H1 (cell line): ENCODE measurements around the gene FBXW8. TPM values are rescaled to one million over a fixed set of nuclear protein-coding genes. Genes with fewer than 3 reads are reported as not detected.

ENCODE experiments used
- CTCF ChIA-PET: fragments of 300-600 bp; sonication (Branson Sonifier 250); formaldehyde crosslinking; loops from one replicate; lab custom pipeline; 2021; ENCODE audit not compliant: partially characterized antibody; lab: Charles Lee
- POLR2A ChIA-PET: fragments of 300-600 bp; sonication (Branson Sonifier 250); formaldehyde crosslinking; loops from one replicate; lab custom pipeline; 2021; ENCODE audit warnings: inconsistent platforms; ENCODE audit not compliant: partially characterized antibody; lab: Charles Lee
- DNase-seq, 2 experiments: peaks; one replicate each; pipeline versions ENCODE4 v3.0.0 to v3.0.0-alpha.2; 2010 to 2022; ENCODE audit warnings: low spot score in 2 of 2, low read depth in 1 of 2, mixed read lengths in 1 of 2
- FAIRE-seq: peaks from 2 replicates; lab custom pipeline; 2011; peaks lifted over from hg19 to GRCh38; lab: Jason Lieb, UNC
- H2AFZ ChIP-seq: 2 replicates; pipeline ENCODE4 v1.8.1; 2012; ENCODE audit warnings: low read length, inconsistent platforms
- H2AK5ac ChIP-seq: 2 replicates; pipeline ENCODE4 v1.6.1; 2013; ENCODE audit warnings: low read depth, low read length
- H2BK120ac ChIP-seq: replicated peaks from 2 replicates; pipeline ENCODE3; 2013; ENCODE audit warnings: low read depth, low read length, inconsistent platforms
- H2BK12ac ChIP-seq: 2 replicates; pipeline ENCODE4 v1.6.1; 2013; ENCODE audit warnings: low read depth, low read length
- H2BK15ac ChIP-seq: 2 replicates; pipeline ENCODE4 v1.6.1; 2013; ENCODE audit warnings: low read length
- H2BK20ac ChIP-seq: 2 replicates; pipeline ENCODE4 v1.6.1; 2013; ENCODE audit warnings: low read length
- H2BK5ac ChIP-seq: 2 replicates; pipeline ENCODE4 v1.6.1; 2013; ENCODE audit warnings: low read depth, low read length
- H3K14ac ChIP-seq: 2 replicates; pipeline ENCODE4 v1.6.1; 2013; ENCODE audit warnings: inconsistent platforms; ENCODE audit not compliant: insufficient read length
- H3K18ac ChIP-seq: 2 replicates; pipeline ENCODE4 v1.6.1; 2013; ENCODE audit warnings: low read length; ENCODE audit errors: extremely low read depth
- H3K23ac ChIP-seq: 2 replicates; pipeline ENCODE4 v1.6.1; 2013; ENCODE audit warnings: inconsistent platforms; ENCODE audit not compliant: insufficient read length
- H3K23me2 ChIP-seq: 2 replicates; pipeline ENCODE4 v1.6.1; 2013; ENCODE audit warnings: low read depth, low read length
- H3K27ac ChIP-seq: 2 replicates; pipeline ENCODE4 v1.6.1; 2011; ENCODE audit warnings: low read depth, low read length, inconsistent platforms
- H3K27me3 ChIP-seq, 4 experiments: replicated peaks in 1 of 4; 1 replicate in 1 of 4; 2 replicates in 3 of 4; pipeline versions ENCODE4 v1.6.1 to v1.8.1; 2011 to 2013; ENCODE audit warnings: low read length in 3 of 4, mild to moderate bottlenecking in 3 of 4, inconsistent platforms in 2 of 4, mixed read lengths in 2 of 4, moderate library complexity in 1 of 4; ENCODE audit not compliant: control insufficient read depth in 3 of 4, insufficient read depth in 3 of 4; ENCODE audit errors: extremely low read depth in 1 of 4
- H3K36me3 ChIP-seq, 4 experiments: 2 replicates each; pipeline versions ENCODE4 v1.6.1 to v1.8.1; 2011 to 2013; ENCODE audit warnings: mild to moderate bottlenecking in 4 of 4, low read length in 3 of 4, moderate library complexity in 2 of 4, control low read depth in 1 of 4, inconsistent platforms in 1 of 4; ENCODE audit not compliant: insufficient read depth in 4 of 4, control insufficient read depth in 2 of 4
- H3K4ac ChIP-seq: replicated peaks from 2 replicates; pipeline ENCODE3; 2013; ENCODE audit warnings: low read length, low read depth, mixed read lengths, inconsistent platforms; ENCODE audit not compliant: insufficient read length
- H3K4me1 ChIP-seq, 4 experiments: replicated peaks in 1 of 4; 1 replicate in 1 of 4; 2 replicates in 3 of 4; pipeline versions ENCODE4 v1.6.1 to v1.8.1; 2011 to 2013; ENCODE audit warnings: low read length in 3 of 4, inconsistent platforms in 2 of 4, mixed read lengths in 1 of 4; ENCODE audit not compliant: insufficient read depth in 4 of 4, control insufficient read depth in 3 of 4
- H3K4me2 ChIP-seq, 2 experiments: 2 replicates each; pipeline versions ENCODE4 v1.6.1 to v1.8.1; 2011 to 2013; ENCODE audit warnings: low read depth in 2 of 2, low read length in 2 of 2, control low read depth in 1 of 2, inconsistent platforms in 1 of 2, mild to moderate bottlenecking in 1 of 2; ENCODE audit not compliant: insufficient read depth in 1 of 2
- H3K4me3 ChIP-seq, 4 experiments: fragments of 200-600, 300-600 bp in 1 of 4; sonication (generic), shearing (Covaris generic), sonication (Bioruptor Twin) in 1 of 4; 2 replicates each; pipeline versions ENCODE4 v1.5.1 to v1.8.1; 2011 to 2016; ENCODE audit warnings: low read length in 4 of 4, low read depth in 3 of 4, control low read depth in 2 of 4, inconsistent platforms in 2 of 4, mild to moderate bottlenecking in 2 of 4, mixed read lengths in 1 of 4, moderate library complexity in 1 of 4; ENCODE audit not compliant: insufficient read depth in 2 of 4; ENCODE audit errors: extremely low read depth in 1 of 4
- H3K56ac ChIP-seq: replicated peaks from 2 replicates; pipeline ENCODE3; 2013; ENCODE audit warnings: low read depth, mild to moderate bottlenecking, mixed read lengths, low read length, inconsistent platforms; ENCODE audit not compliant: insufficient read length
- H3K79me1 ChIP-seq: 2 replicates; pipeline ENCODE4 v1.6.1; 2013; ENCODE audit warnings: low read depth, low read length, control low read depth
- H3K79me2 ChIP-seq, 2 experiments: 2 replicates each; pipeline versions ENCODE4 v1.6.1 to v1.8.1; 2012 to 2013; ENCODE audit warnings: low read length in 2 of 2, mild to moderate bottlenecking in 2 of 2, inconsistent platforms in 1 of 2; ENCODE audit not compliant: insufficient read depth in 2 of 2, control insufficient read depth in 1 of 2
- H3K9ac ChIP-seq, 4 experiments: replicated peaks in 1 of 4; 1 replicate in 1 of 4; 2 replicates in 3 of 4; pipeline versions ENCODE4 v1.6.1 to v1.8.1; 2011 to 2013; ENCODE audit warnings: low read depth in 3 of 4, low read length in 3 of 4, control low read depth in 2 of 4, mild to moderate bottlenecking in 2 of 4, moderate library complexity in 2 of 4, inconsistent platforms in 1 of 4; ENCODE audit errors: extremely low read depth in 1 of 4
- H3K9me3 ChIP-seq, 2 experiments: 2 replicates each; pipeline versions ENCODE4 v1.6.1 to v1.8.1; 2012 to 2013; ENCODE audit warnings: mild to moderate bottlenecking in 2 of 2, moderate library complexity in 2 of 2, control low read depth in 1 of 2, inconsistent platforms in 1 of 2, low read depth in 1 of 2, low read length in 1 of 2, mixed read lengths in 1 of 2; ENCODE audit not compliant: insufficient read depth in 2 of 2
- H4K20me1 ChIP-seq, 2 experiments: replicated peaks in 1 of 2; 2 replicates each; pipeline versions ENCODE3 to v1.8.1; 2011 to 2013; ENCODE audit warnings: inconsistent platforms in 2 of 2, low read length in 2 of 2, mild to moderate bottlenecking in 1 of 2; ENCODE audit not compliant: insufficient read depth in 2 of 2, control insufficient read depth in 1 of 2
- H4K5ac ChIP-seq: 2 replicates; pipeline ENCODE4 v1.6.1; 2013; ENCODE audit warnings: low read length, low read depth, mixed read lengths, inconsistent platforms; ENCODE audit not compliant: insufficient read length
- H4K8ac ChIP-seq: 2 replicates; pipeline ENCODE4 v1.8.0; 2013; ENCODE audit warnings: mild to moderate bottlenecking, moderate library complexity, low read length, inconsistent platforms; ENCODE audit not compliant: insufficient read depth; ENCODE audit errors: extremely low read depth
- H4K91ac ChIP-seq: replicated peaks from 2 replicates; pipeline ENCODE3; 2013; ENCODE audit warnings: low read length, mixed read lengths, inconsistent platforms; ENCODE audit not compliant: insufficient read length
- EP300 ChIP-seq, 2 experiments: IDR thresholded peaks; 1 replicate in 1 of 2; 2 replicates in 1 of 2; pipeline ENCODE4 v1.6.1; 2011 to 2012; ENCODE audit warnings: low read depth in 2 of 2, low read length in 2 of 2, mild to moderate bottlenecking in 2 of 2, borderline replicate concordance in 1 of 2, inconsistent platforms in 1 of 2, moderate library complexity in 1 of 2
- HDAC2 ChIP-seq, 2 experiments: fragments of 300-600 bp in 1 of 2; sonication (generic) in 1 of 2; IDR thresholded peaks; 2 replicates each; pipeline ENCODE4 v1.6.1; 2011 to 2012; ENCODE audit warnings: low read depth in 2 of 2, low read length in 2 of 2, mild to moderate bottlenecking in 2 of 2, moderate library complexity in 2 of 2, borderline replicate concordance in 1 of 2, inconsistent platforms in 1 of 2
- KDM5A ChIP-seq: fragments of 200-600 bp; IDR thresholded peaks from 2 replicates; pipeline ENCODE4 v1.7.1; 2012; ENCODE audit warnings: mild to moderate bottlenecking, low read length, inconsistent platforms, mixed read lengths
- PHF8 ChIP-seq: fragments of 200-600 bp; sonication (generic); conservative IDR thresholded peaks from 2 replicates; pipeline ENCODE4 v1.7.1; 2012; ENCODE audit warnings: low read depth, mild to moderate bottlenecking, inconsistent platforms, low read length, moderate library complexity
- RAD21 ChIP-seq, 2 experiments: IDR thresholded peaks in 1 of 2; conservative IDR thresholded peaks in 1 of 2; 2 replicates each; pipeline ENCODE4 v1.6.1; 2011; ENCODE audit warnings: low read depth in 2 of 2, low read length in 2 of 2, improper control_type of control experiment in 1 of 2, inconsistent platforms in 1 of 2, mild to moderate bottlenecking in 1 of 2, moderate library complexity in 1 of 2
- RFX5 ChIP-seq: IDR thresholded peaks from 2 replicates; pipeline ENCODE4 v1.6.1; 2011; ENCODE audit warnings: low read depth, low read length, improper control_type of control experiment, borderline replicate concordance
- SAP30 ChIP-seq: fragments of 300-600 bp; sonication (generic); IDR thresholded peaks from 2 replicates; pipeline ENCODE4 v1.7.1; 2012; ENCODE audit warnings: low read length, moderate library complexity, mild to moderate bottlenecking, inconsistent platforms; ENCODE audit not compliant: insufficient read depth, insufficient replicate concordance
- SIRT6 ChIP-seq: IDR thresholded peaks from one replicate; pipeline ENCODE4 v1.7.1; 2012; ENCODE audit warnings: low read length, inconsistent platforms
- SP1 ChIP-seq: IDR thresholded peaks from 2 replicates; pipeline ENCODE4 v1.6.1; 2011; ENCODE audit warnings: low read depth, low read length
- TBP ChIP-seq: IDR thresholded peaks from 2 replicates; pipeline ENCODE4 v1.6.1; 2011; ENCODE audit warnings: low read depth, low read length, improper control_type of control experiment
- TCF12 ChIP-seq: IDR thresholded peaks from 2 replicates; pipeline ENCODE4 v1.6.1; 2011; ENCODE audit warnings: low read depth, mild to moderate bottlenecking, low read length
- YY1 ChIP-seq: IDR thresholded peaks from 2 replicates; pipeline ENCODE4 v1.6.1; 2011; ENCODE audit warnings: low read depth, mild to moderate bottlenecking, low read length
- WGBS, 2 experiments: shearing (Covaris generic) in 1 of 2; methylation state at CpG; one replicate each; pipeline versions ENCODE4 v1.1.6 to v1.1.7; 2013 to 2015; ENCODE audit warnings: low lambda C conversion rate in 2 of 2, mixed read lengths in 2 of 2, inconsistent platforms in 1 of 2, low coverage in 1 of 2, missing lambda C conversion rate in 1 of 2; ENCODE audit not compliant: insufficient replicate concordance in 2 of 2, insufficient coverage in 1 of 2, insufficient read length in 1 of 2; ENCODE audit errors: extremely low coverage in 1 of 2, missing lambda C conversion rate in 1 of 2; 5-methylcytosine and 5-hydroxymethylcytosine counted together
- polyA plus RNA-seq, 7 experiments: library from polyadenylated mRNA; depleted of rRNA in 3 of 7; stranded (reverse) in 5 of 7; unstranded in 2 of 7; fragments of >200 nt in 5 of 7; fragments of 200-250 nt in 2 of 7; gene quantifications; 1 replicate in 5 of 7; 2 replicates in 1 of 7; 4 replicates in 1 of 7; pipeline versions ENCODE4 v1.2.1 to v1.2.3, GENCODE V29; 2011 to 2013; ENCODE audit warnings: missing spikeins in 2 of 7, mixed read lengths in 2 of 7
- total RNA-seq: library from RNA; stranded (reverse); fragmentation: NEBNext Ultra II Directional; extraction: Animal tissue kit (Norgen Biotek cat#: 25700); gene quantifications from 2 replicates; pipeline ENCODE4 v1.2.1, GENCODE V29; 2021

The FBXW8 gene
- total and polyA plus RNA-seq, 2 of the 8 experiments (the other 6 are each of a cell fraction or from before 2014, with no cell fraction given): 15.8 to 16.0 TPM

- no peak overlapping the region for H3K4me2 ChIP-seq
- no peak overlapping the region for H2BK20ac ChIP-seq
- ChIA-PET POLR2A (interaction anchor here (1.0 kb wide), 1 partner anchor 116 kb away, joined by 3 read pairs; no protein-coding TSS in a partner anchor), CTCF (interaction anchor here (0.6 to 6.4 kb wide), 11 partner anchors 8 to 1083 kb away, joined by 3 to 60 read pairs (median 7); no protein-coding TSS in a partner anchor)
- H3K23me2 ChIP-seq: no peaks in the 10 kb centered on the region
- H3K23ac ChIP-seq: no peak overlapping the region
- H3K14ac ChIP-seq: no peak overlapping the region
- FAIRE-seq: no peak
- H3K56ac ChIP-seq: no peak overlapping the region
- no peaks in the 10 kb centered on the region for H3K79me2 ChIP-seq
- H4K91ac ChIP-seq: no peak overlapping the region
- no peak overlapping the region for H3K4ac ChIP-seq
- H3K27me3 ChIP-seq: no peaks in the 10 kb centered on the region
- H2BK5ac ChIP-seq: no peak overlapping the region; the same call in 1 of the 2 replicates
- H4K8ac ChIP-seq: no peak overlapping the region
- H3K9ac ChIP-seq: no peak overlapping the region
- H3K36me3 ChIP-seq: no peaks in the 10 kb centered on the region; a peak in 1 of 8 replicates
- no peak overlapping the region for H3K27ac ChIP-seq
- H2AK5ac ChIP-seq: no peak overlapping the region
- no peaks in the 10 kb centered on the region for H4K20me1 ChIP-seq
- no peak for TF ChIP-seq RAD21 (IDR thresholded peaks at IDR 0.05 in 1 of 2, conservative IDR thresholded peaks at IDR 0.05 in 1 of 2; ENCODE audit: low read depth in 2 of 2, low read length in 2 of 2)
- TF ChIP-seq SIRT6: no peak
- TF ChIP-seq RFX5: no peak
- no peak for TF ChIP-seq HDAC2 (IDR thresholded peaks at IDR 0.05; ENCODE audit: borderline replicate concordance in 1 of 2, low read depth in 2 of 2, low read length in 2 of 2)
- no peak for TF ChIP-seq EP300 (IDR thresholded peaks at IDR 0.05; ENCODE audit: borderline replicate concordance in 1 of 2, low read depth in 2 of 2, low read length in 2 of 2)
- TF ChIP-seq TCF12: no peak
- TF ChIP-seq TBP: no peak
- TF ChIP-seq PHF8: no peak
- TF ChIP-seq SAP30: no peak
- no peak for TF ChIP-seq YY1
- TF ChIP-seq KDM5A: no peak
- TF ChIP-seq SP1: no peak
- TF ChIP-seq, all 59 proteins: peak for 0
- H2BK12ac ChIP-seq: no peak overlapping the region
- no peaks in the 10 kb centered on the region for H3K9me3 ChIP-seq
- peaks cover 1 to 10% (median 4%) of the 10 kb centered on the region in 4 experiments; a peak in 6 of 7 replicates for H3K4me1 ChIP-seq
- H3K4me3 ChIP-seq: no peak overlapping the region
- H2BK15ac ChIP-seq: no peak overlapping the region
- no peak overlapping the region for H4K5ac ChIP-seq
- H3K79me1 ChIP-seq: no peaks in the 10 kb centered on the region
- no peak overlapping the region for H2AFZ ChIP-seq
- no peak for DNase-seq
- WGBS, 2 experiments: 90% methylated on average over 17 of the region's 17 CpGs; no CpG with 5 or more reads in 1 of the 2 experiments
- no peak overlapping the region for H3K18ac ChIP-seq
- no peak overlapping the region for H2BK120ac ChIP-seq
Measured at GRCh38 chr12:117034701-117035151, 124.0 kb downstream of the FBXW8 start.
